RCC 7860 (cell line): ENCODE measurements around the gene TMC1.
A peak's percentile ranks its signal among the peaks of the same experiment; 100 is the strongest.
"Not testable (repeated sequence)": the region's sequence is repeated elsewhere in the genome, so short reads cannot be mapped to it uniquely, and the experiment has no call there.

Experiments used
- DNase-seq: peaks from one replicate; pipeline ENCODE4 v3.0.0-alpha.2; 2015; ENCODE audit warnings: low spot score
- FAIRE-seq: peaks from 2 replicates; lab custom pipeline; 2012; peaks lifted over from hg19 to GRCh38; lab: Jason Lieb, UNC

The TMC1 gene

GRCh38 chr9:72855321-72855720, 333.9 kb downstream of the TMC1 start:
- DNase-seq (no peak), FAIRE-seq (no peak)

GRCh38 chr9:72855890-72856523, 334.6 kb downstream of the TMC1 start:
- no peak for FAIRE-seq
- no peak for DNase-seq

GRCh38 chr9:72856972-72857623, 335.7 kb downstream of the TMC1 start:
- peak; percentile 61 for DNase-seq
- FAIRE-seq, result peak; percentile 90

GRCh38 chr9:72857624-72857996, 336.2 kb downstream of the TMC1 start:
- DNase-seq (no peak), FAIRE-seq (no peak)

- DNase-seq (peak; percentile 72), FAIRE-seq (peak; percentile 90)
Observed at GRCh38 chr9:72858089-72858912, 336.9 kb downstream of the TMC1 start.

- not testable (repeated sequence) for DNase-seq, FAIRE-seq
Observed at GRCh38 chr9:72862788-72863187, 341.4 kb downstream of the TMC1 start.

- no peak for FAIRE-seq
- no peak for DNase-seq
Observed at GRCh38 chr9:72863456-72864094, 342.2 kb downstream of the TMC1 start.

- FAIRE-seq (peak; percentile 77), DNase-seq (no peak)
Observed at GRCh38 chr9:72864327-72864726, 342.9 kb downstream of the TMC1 start.

- FAIRE-seq (peak; percentile 84), DNase-seq (peak; percentile 48)
Observed at GRCh38 chr9:72871685-72872084, 350.3 kb downstream of the TMC1 start.

- DNase-seq, result no peak
Observed at GRCh38 chr9:72872718-72873117, 351.3 kb downstream of the TMC1 start.

GRCh38 chr9:72873456-72873855, 352.0 kb downstream of the TMC1 start:
- FAIRE-seq (no peak), DNase-seq (no peak)

More at GRCh38 chr9:72872718-72873117, 351.3 kb downstream of the TMC1 start:
- FAIRE-seq, result no peak

- DNase-seq, result no peak
- no peak for FAIRE-seq
Observed at GRCh38 chr9:72874344-72874743, 352.9 kb downstream of the TMC1 start.

- FAIRE-seq (no peak), DNase-seq (no peak)
Observed at GRCh38 chr9:72875221-72875620, 353.8 kb downstream of the TMC1 start.

GRCh38 chr9:72880821-72881220, 359.4 kb downstream of the TMC1 start:
- DNase-seq, result no peak
- no peak for FAIRE-seq

GRCh38 chr9:72882117-72882775, 360.8 kb downstream of the TMC1 start:
- DNase-seq (no peak), FAIRE-seq (no peak)

GRCh38 chr9:72883875-72884274, 362.5 kb downstream of the TMC1 start:
- no peak for DNase-seq
- no peak for FAIRE-seq

GRCh38 chr9:72884508-72884907, 363.1 kb downstream of the TMC1 start:
- no peak for DNase-seq
- FAIRE-seq, result no peak
